Heart left ventricle (tissue), 13 donors: Measurements from ENCODE around the gene NAB2.

ENCODE experiments used
- POLR2A ChIP-seq, 2 donors: fragments of 450-650 bp; IDR thresholded peaks; one replicate each; pipeline ENCODE4 v1.6.1; 2017; ENCODE audit warnings: antibody characterized with exemption in 2 of 2, mild to moderate bottlenecking in 2 of 2, moderate library complexity in 2 of 2
- TF ChIP-seq, protein P1 (sequence below), 12 donors: fragments of 200-600 bp; sonication (generic) in 4 of 12; IDR thresholded peaks; one replicate each; pipeline versions ENCODE4 v1.5.0 to v1.8.0; 2018 to 2022; ENCODE audit warnings: antibody characterized with exemption in 12 of 12, mild to moderate bottlenecking in 5 of 12
- donor health status: ischemic (EF 13 %, LVEDD 7.1; RV severe dilation, severe dysfunction).
- donor health status: DM: no; HTN: yes; CAD: no.
- donor health status: DM: no; HTN: no; CAD: no.
- donor health status: ischemic (EF 25% LVEDD 6.9; RV normal size, moderate dysfunction).
- donor health status: ischemic (EF 25% LVEDD 5.7; RV mildly dilated, moderate dysfunction).
- donor health status: ischemic (EF 35%, LVEDD 5.7; RV mildly dilated, moderate dysfunction).
- donor health status: nonischemic (EF 11% LVEDD 7.7; RV severe dilation, severe dysfunction).
- donor health status: DM: yes; HTN: yes; CAD: no.
- donor health status: PGD.
- donor health status: ischemic (EF 29% LVEDD 5.4; RV normal size, mild dysfunction).
- donor health status: nonischemic (EF 23%, LVEDD 6.1; RV moderate dilation, normal function).

GRCh38 chr12:57080855-57081254 is 8.1 kb upstream of the NAB2 start:
- no peak for TF ChIP-seq POLR2A (IDR thresholded peaks at IDR 0.05)
- TF ChIP-seq, protein P1, sequence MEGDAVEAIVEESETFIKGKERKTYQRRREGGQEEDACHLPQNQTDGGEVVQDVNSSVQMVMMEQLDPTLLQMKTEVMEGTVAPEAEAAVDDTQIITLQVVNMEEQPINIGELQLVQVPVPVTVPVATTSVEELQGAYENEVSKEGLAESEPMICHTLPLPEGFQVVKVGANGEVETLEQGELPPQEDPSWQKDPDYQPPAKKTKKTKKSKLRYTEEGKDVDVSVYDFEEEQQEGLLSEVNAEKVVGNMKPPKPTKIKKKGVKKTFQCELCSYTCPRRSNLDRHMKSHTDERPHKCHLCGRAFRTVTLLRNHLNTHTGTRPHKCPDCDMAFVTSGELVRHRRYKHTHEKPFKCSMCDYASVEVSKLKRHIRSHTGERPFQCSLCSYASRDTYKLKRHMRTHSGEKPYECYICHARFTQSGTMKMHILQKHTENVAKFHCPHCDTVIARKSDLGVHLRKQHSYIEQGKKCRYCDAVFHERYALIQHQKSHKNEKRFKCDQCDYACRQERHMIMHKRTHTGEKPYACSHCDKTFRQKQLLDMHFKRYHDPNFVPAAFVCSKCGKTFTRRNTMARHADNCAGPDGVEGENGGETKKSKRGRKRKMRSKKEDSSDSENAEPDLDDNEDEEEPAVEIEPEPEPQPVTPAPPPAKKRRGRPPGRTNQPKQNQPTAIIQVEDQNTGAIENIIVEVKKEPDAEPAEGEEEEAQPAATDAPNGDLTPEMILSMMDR (IDR thresholded peaks at IDR 0.05) = no peak
